ENCODE results near the gene RPAP2. TPM values are rescaled to one million over a fixed set of nuclear protein-coding genes. Genes with fewer than 3 reads are reported as not detected.
"Not testable (repeated sequence)": the region's sequence is repeated elsewhere in the genome, so short reads cannot be mapped to it uniquely, and the experiment has no call there.

The RPAP2 gene
- total and polyA plus RNA-seq, 4 donors, result 5.0 to 24.5 (median 10.4) TPM

- no peak for ATAC-seq (ENCODE audit: insufficient read depth, low FRiP score)
- H3K4me1 ChIP-seq (ENCODE audit: control insufficient read depth in 5 of 5, insufficient read depth in 5 of 5, low read length in 5 of 5), result no peaks in the 10 kb centered on the region
- 60 to 72% methylated on average over 2 of the region's 2 CpGs for WGBS, 2 donors
Measured at GRCh38 chr1:92380867-92381266, 82.0 kb downstream of the RPAP2 start.

GRCh38 chr1:92393966-92394365 lies 95.1 kb downstream of the RPAP2 start:
- not testable (repeated sequence) for DNase-seq; H3K27me3 ChIP-seq (ENCODE audit: control insufficient read depth in 3 of 3, insufficient read depth in 3 of 3, low read length in 2 of 3); H3K4me3 ChIP-seq; H3K36me3 ChIP-seq (ENCODE audit: control insufficient read depth in 4 of 4, insufficient read depth in 4 of 4, low read length in 4 of 4); H3K4me1 ChIP-seq (ENCODE audit: control insufficient read depth in 5 of 5, insufficient read depth in 5 of 5, low read length in 5 of 5); H3K9me3 ChIP-seq (ENCODE audit: control insufficient read depth in 4 of 4, insufficient read depth in 3 of 4, low read length in 3 of 4); ATAC-seq (ENCODE audit: insufficient read depth, low FRiP score); H3K27ac ChIP-seq (ENCODE audit: low read depth in 1 of 2, low read length in 1 of 2); H3K9ac ChIP-seq (ENCODE audit: insufficient read depth in 1 of 2, low read length in 2 of 2)
- 94 to 97% methylated on average over 4 of the region's 4 CpGs for WGBS, 2 donors

More at GRCh38 chr1:92380867-92381266, 82.0 kb downstream of the RPAP2 start:
- Histone ChIP-seq H3K9me3 (ENCODE audit: control insufficient read depth in 4 of 4, insufficient read depth in 3 of 4, low read length in 3 of 4) (peaks cover 0 to 3% (median 1%) of the 10 kb centered on the region in 4 donors), H3K4me3 (no peak overlapping the region), H3K9ac (ENCODE audit: insufficient read depth in 1 of 2, low read length in 2 of 2) (no peak overlapping the region), H3K27me3 (ENCODE audit: control insufficient read depth in 3 of 3, insufficient read depth in 3 of 3, low read length in 2 of 3) (no peaks in the 10 kb centered on the region), H3K27ac (ENCODE audit: low read depth in 1 of 2, low read length in 1 of 2) (no peak overlapping the region), H3K36me3 (ENCODE audit: control insufficient read depth in 4 of 4, insufficient read depth in 4 of 4, low read length in 4 of 4) (peaks cover 3 to 10% (median 5%) of the 10 kb centered on the region in 4 donors)
- no peak for TF ChIP-seq CTCF (IDR thresholded peaks at IDR 0.05; ENCODE audit: control extremely low read depth, extremely low read depth)
- DNase-seq, result no peak

GRCh38 chr1:92398519-92398918 lies 99.7 kb downstream of the RPAP2 start:
- no peaks in the 10 kb centered on the region for H3K4me1 ChIP-seq (ENCODE audit: control insufficient read depth in 5 of 5, insufficient read depth in 5 of 5, low read length in 5 of 5)
- no peak overlapping the region for H3K4me3 ChIP-seq
- no peaks in the 10 kb centered on the region for H3K36me3 ChIP-seq (ENCODE audit: control insufficient read depth in 4 of 4, insufficient read depth in 4 of 4, low read length in 4 of 4)
- H3K9me3 ChIP-seq (ENCODE audit: control insufficient read depth in 4 of 4, insufficient read depth in 3 of 4, low read length in 3 of 4), result peaks cover 0 to 15% (median 7%) of the 10 kb centered on the region in 4 donors
- no peak for TF ChIP-seq CTCF (IDR thresholded peaks at IDR 0.05; ENCODE audit: control extremely low read depth, extremely low read depth)
- 84 to 86% methylated on average over 2 of the region's 2 CpGs for WGBS, 2 donors
- H3K9ac ChIP-seq (ENCODE audit: insufficient read depth in 1 of 2, low read length in 2 of 2), result no peak overlapping the region
- no peaks in the 10 kb centered on the region for H3K27me3 ChIP-seq (ENCODE audit: control insufficient read depth in 3 of 3, insufficient read depth in 3 of 3, low read length in 2 of 3)
- H3K27ac ChIP-seq (ENCODE audit: low read depth in 1 of 2, low read length in 1 of 2), result no peak overlapping the region
- ATAC-seq (ENCODE audit: insufficient read depth, low FRiP score) (peak; percentile 25), DNase-seq (no peak)

DNA sequence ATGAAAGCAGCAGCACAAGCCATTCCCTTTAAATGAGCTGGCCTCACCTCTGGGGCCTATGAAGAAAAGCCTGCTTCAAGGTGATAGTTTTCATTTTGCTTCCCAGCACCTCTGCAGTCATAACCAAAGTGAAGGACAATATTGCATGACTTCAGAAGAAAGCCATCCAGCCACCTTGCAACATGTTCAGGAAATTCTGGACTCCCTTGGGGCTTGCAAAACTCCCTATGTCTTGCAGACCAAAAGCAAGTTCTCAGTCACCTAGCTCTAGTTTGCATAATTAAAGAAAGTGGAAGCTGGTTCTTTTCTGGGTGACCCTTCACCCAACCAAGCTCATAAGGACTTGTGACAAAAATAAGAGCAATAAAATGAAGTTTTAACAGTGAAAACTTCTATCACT lies 100.2 kb downstream of the RPAP2 start:
- Histone ChIP-seq H3K4me1 (ENCODE audit: control insufficient read depth in 5 of 5, insufficient read depth in 5 of 5, low read length in 5 of 5) (no peaks in the 10 kb centered on the region), H3K36me3 (ENCODE audit: control insufficient read depth in 4 of 4, insufficient read depth in 4 of 4, low read length in 4 of 4) (no peaks in the 10 kb centered on the region), H3K9ac (ENCODE audit: insufficient read depth in 1 of 2, low read length in 2 of 2) (no peak overlapping the region), H3K9me3 (ENCODE audit: control insufficient read depth in 4 of 4, insufficient read depth in 3 of 4, low read length in 3 of 4) (peaks cover 0 to 15% (median 7%) of the 10 kb centered on the region in 4 donors), H3K4me3 (no peak overlapping the region), H3K27me3 (ENCODE audit: control insufficient read depth in 3 of 3, insufficient read depth in 3 of 3, low read length in 2 of 3) (no peaks in the 10 kb centered on the region), H3K27ac (ENCODE audit: low read depth in 1 of 2, low read length in 1 of 2) (no peak overlapping the region)
- DNase-seq, result no peak
- no peak for TF ChIP-seq CTCF (IDR thresholded peaks at IDR 0.05; ENCODE audit: control extremely low read depth, extremely low read depth)
- ATAC-seq (ENCODE audit: insufficient read depth, low FRiP score), result no peak
